Measurements from ENCODE around the gene MCEMP1.

The MCEMP1 gene

GRCh38 chr19:7691497-7691896 is 14.6 kb downstream of the MCEMP1 start:
- TF ChIP-seq TAF1 (IDR thresholded peaks at IDR 0.05; ENCODE audit: low read depth) (no peak), EP300 (IDR thresholded peaks at IDR 0.05; ENCODE audit: borderline replicate concordance) (no peak), NFIC (IDR thresholded peaks at IDR 0.05) (no peak), ZBTB7A (IDR thresholded peaks at IDR 0.05; ENCODE audit: low read depth) (no peak), YY1 (IDR thresholded peaks at IDR 0.05; ENCODE audit: low read depth) (no peak), RAD21 (IDR thresholded peaks at IDR 0.05; ENCODE audit: low read depth) (no peak), USF1 (IDR thresholded peaks at IDR 0.05) (no peak), CEBPB (IDR thresholded peaks at IDR 0.05) (no peak), FOXM1 (IDR thresholded peaks at IDR 0.05; ENCODE audit: borderline replicate concordance, low read depth) (no peak), CREB1 (IDR thresholded peaks at IDR 0.05; ENCODE audit: low read depth) (no peak), TEAD4 (IDR thresholded peaks at IDR 0.05) (no peak), EGR1 (IDR thresholded peaks at IDR 0.05) (no peak), TCF12 (IDR thresholded peaks at IDR 0.05; ENCODE audit: low read depth) (no peak)
- TF ChIP-seq, protein P1, sequence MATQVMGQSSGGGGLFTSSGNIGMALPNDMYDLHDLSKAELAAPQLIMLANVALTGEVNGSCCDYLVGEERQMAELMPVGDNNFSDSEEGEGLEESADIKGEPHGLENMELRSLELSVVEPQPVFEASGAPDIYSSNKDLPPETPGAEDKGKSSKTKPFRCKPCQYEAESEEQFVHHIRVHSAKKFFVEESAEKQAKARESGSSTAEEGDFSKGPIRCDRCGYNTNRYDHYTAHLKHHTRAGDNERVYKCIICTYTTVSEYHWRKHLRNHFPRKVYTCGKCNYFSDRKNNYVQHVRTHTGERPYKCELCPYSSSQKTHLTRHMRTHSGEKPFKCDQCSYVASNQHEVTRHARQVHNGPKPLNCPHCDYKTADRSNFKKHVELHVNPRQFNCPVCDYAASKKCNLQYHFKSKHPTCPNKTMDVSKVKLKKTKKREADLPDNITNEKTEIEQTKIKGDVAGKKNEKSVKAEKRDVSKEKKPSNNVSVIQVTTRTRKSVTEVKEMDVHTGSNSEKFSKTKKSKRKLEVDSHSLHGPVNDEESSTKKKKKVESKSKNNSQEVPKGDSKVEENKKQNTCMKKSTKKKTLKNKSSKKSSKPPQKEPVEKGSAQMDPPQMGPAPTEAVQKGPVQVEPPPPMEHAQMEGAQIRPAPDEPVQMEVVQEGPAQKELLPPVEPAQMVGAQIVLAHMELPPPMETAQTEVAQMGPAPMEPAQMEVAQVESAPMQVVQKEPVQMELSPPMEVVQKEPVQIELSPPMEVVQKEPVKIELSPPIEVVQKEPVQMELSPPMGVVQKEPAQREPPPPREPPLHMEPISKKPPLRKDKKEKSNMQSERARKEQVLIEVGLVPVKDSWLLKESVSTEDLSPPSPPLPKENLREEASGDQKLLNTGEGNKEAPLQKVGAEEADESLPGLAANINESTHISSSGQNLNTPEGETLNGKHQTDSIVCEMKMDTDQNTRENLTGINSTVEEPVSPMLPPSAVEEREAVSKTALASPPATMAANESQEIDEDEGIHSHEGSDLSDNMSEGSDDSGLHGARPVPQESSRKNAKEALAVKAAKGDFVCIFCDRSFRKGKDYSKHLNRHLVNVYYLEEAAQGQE (IDR thresholded peaks at IDR 0.05; ENCODE audit: low read depth): no peak
- TF ChIP-seq, protein P2, sequence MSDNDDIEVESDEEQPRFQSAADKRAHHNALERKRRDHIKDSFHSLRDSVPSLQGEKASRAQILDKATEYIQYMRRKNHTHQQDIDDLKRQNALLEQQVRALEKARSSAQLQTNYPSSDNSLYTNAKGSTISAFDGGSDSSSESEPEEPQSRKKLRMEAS (IDR thresholded peaks at IDR 0.05): no peak

- TF ChIP-seq RAD21 (IDR thresholded peaks at IDR 0.05; ENCODE audit: low read depth) (no peak), TAF1 (IDR thresholded peaks at IDR 0.05; ENCODE audit: low read depth) (no peak), TCF12 (IDR thresholded peaks at IDR 0.05; ENCODE audit: low read depth) (no peak), EGR1 (IDR thresholded peaks at IDR 0.05) (no peak)
Observed at GRCh38 chr19:7692417-7693088, 15.7 kb downstream of the MCEMP1 start.

- TF ChIP-seq, protein P1 (IDR thresholded peaks at IDR 0.05; ENCODE audit: low read depth): no peak
- TF ChIP-seq EP300 (IDR thresholded peaks at IDR 0.05; ENCODE audit: borderline replicate concordance) (no peak), TCF12 (IDR thresholded peaks at IDR 0.05; ENCODE audit: low read depth) (no peak), TAF1 (IDR thresholded peaks at IDR 0.05; ENCODE audit: low read depth) (no peak), ZBTB7A (IDR thresholded peaks at IDR 0.05; ENCODE audit: low read depth) (no peak), NFIC (IDR thresholded peaks at IDR 0.05) (no peak), EGR1 (IDR thresholded peaks at IDR 0.05) (no peak), RAD21 (IDR thresholded peaks at IDR 0.05; ENCODE audit: low read depth) (no peak), CREB1 (IDR thresholded peaks at IDR 0.05; ENCODE audit: low read depth) (no peak), YY1 (IDR thresholded peaks at IDR 0.05; ENCODE audit: low read depth) (no peak), USF1 (IDR thresholded peaks at IDR 0.05) (no peak), FOXM1 (IDR thresholded peaks at IDR 0.05; ENCODE audit: borderline replicate concordance, low read depth) (no peak), CEBPB (IDR thresholded peaks at IDR 0.05) (no peak), TEAD4 (IDR thresholded peaks at IDR 0.05) (no peak)
- TF ChIP-seq, protein P2 (IDR thresholded peaks at IDR 0.05): no peak
Observed at GRCh38 chr19:7694499-7694898, 17.6 kb downstream of the MCEMP1 start.

GRCh38 chr19:7697721-7698287 is 20.9 kb downstream of the MCEMP1 start:
- no peak for TF ChIP-seq NFIC (IDR thresholded peaks at IDR 0.05)
- TF ChIP-seq CEBPB (IDR thresholded peaks at IDR 0.05): no peak
- TF ChIP-seq, protein P1 (IDR thresholded peaks at IDR 0.05; ENCODE audit: low read depth): no peak
- TF ChIP-seq, protein P2 (IDR thresholded peaks at IDR 0.05): no peak
